Activated CD4-positive, alpha-beta T cell treated with anti-CD3 and anti-CD28 coated beads, Interleukin-2, Interleukin-4, amounts not matched to agents 100 ng/mL and 50 ng/mL, durations not matched to agents 16 hours and 8 hours (primary cell): ENCODE results near the gene BTBD9.
A peak's percentile ranks its signal among the peaks of the same experiment; 100 is the strongest.
"Not testable (repeated sequence)": the region's sequence is repeated elsewhere in the genome, so short reads cannot be mapped to it uniquely, and the experiment has no call there.

Source experiments
- DNase-seq: peaks from one replicate; pipeline ENCODE4 v3.0.0-alpha.2; 2020; ENCODE audit warnings: low spot score

The BTBD9 gene

DNA sequence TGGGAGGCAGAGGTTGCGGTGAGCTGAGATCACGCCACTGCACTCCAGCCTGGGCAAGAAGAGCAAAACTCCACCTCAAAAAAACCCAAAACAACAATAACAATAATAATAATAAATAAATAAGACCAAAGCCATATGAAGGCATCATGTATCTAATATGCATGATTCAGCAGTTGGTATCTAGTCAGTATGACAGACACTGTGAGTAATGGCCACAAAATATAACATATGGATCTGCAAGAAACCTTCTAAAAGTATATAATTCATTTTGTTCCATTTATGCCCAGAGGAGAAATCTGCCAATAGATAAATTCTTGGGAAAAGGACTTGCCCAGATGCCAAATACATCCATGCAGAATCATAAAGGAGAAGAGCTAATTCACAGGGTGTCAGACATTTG is 252.3 kb downstream of the BTBD9 start:
- no peak for DNase-seq

DNA sequence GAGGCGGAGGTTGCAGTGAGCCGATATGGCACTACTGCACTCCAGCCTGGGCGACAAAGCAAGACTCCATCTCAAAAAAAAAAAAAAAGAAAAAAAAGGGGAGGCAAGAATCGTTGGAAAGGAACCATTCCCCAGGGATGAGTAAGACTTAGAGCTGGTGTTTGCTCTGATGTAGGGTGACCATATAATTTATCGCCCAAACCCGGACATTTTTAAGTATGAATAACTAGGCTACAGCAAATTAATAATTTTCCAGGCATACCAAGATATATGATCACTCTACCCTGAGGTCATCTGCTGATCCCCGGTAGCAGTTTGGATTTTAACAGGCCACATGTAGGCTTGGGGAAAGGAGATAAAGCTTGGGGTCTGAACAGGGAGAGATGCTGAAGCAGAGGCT is 260.9 kb downstream of the BTBD9 start:
- DNase-seq = no peak

DNA sequence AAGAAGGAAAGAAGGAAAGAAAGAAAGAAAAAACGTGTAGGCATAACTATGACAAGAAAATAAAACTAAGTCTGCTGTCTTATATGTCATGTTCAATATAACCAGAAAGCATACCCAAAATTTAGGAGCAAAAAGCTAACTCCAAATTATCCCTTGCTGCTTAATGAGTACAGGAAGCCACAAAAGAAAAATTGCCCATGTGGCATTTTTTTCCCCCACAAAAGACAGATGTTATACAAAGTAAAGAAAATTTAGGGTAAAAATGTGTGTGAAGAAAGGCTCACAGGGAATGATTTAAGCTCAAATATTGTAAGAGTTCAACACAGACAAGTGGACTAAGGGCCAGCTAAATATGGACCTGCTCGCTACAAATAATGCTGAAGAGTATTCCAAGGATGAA is 263.8 kb downstream of the BTBD9 start:
- no peak for DNase-seq

- no peak for DNase-seq
Measured at GRCh38 chr6:38375341-38375740, 264.4 kb downstream of the BTBD9 start.

- no peak for DNase-seq
Measured at GRCh38 chr6:38371881-38372280, 267.8 kb downstream of the BTBD9 start.

DNA sequence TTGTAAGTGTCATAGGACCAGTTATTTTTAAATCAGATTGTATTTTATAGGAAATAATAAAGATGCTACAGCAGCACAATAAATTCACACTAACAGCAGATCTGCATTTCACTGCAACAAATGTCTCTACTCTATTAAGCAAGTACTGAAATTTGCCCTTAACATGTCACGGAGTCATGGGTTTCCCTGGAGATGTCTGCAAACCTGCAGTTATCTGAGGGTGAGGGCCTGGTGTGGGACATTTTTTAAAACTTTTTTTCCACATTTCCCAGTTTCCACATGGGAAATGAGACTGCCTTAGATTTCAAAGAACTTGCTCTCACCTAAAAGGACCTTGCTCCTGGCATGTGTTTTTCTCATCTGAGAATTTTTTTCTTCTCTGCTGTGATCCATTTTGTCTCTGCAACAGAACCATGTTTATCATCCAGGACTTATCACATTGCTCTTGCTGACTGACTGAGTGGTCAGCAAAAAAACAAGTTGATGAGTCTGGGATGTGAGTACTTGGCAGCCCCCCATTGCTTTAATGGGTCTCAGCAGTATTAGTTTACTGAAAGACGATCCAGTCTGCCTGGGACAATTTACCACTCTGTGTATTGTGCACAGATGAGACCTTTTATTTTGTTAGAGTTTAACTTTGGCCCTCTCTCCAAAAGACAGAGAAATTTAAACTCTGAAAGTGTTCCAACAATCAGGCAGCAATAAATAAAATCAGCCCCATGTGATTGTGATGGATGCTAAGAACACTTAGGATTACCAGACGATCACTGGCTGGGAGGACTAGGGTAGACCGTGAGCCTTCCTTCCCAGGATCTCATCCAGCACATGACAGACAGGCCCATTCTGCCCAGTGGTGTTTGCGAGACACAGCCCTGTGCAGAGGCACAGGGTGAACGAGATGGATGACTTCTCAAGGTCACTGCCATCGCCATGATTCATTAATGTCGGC is 268.8 kb downstream of the BTBD9 start:
- no peak for DNase-seq

DNA sequence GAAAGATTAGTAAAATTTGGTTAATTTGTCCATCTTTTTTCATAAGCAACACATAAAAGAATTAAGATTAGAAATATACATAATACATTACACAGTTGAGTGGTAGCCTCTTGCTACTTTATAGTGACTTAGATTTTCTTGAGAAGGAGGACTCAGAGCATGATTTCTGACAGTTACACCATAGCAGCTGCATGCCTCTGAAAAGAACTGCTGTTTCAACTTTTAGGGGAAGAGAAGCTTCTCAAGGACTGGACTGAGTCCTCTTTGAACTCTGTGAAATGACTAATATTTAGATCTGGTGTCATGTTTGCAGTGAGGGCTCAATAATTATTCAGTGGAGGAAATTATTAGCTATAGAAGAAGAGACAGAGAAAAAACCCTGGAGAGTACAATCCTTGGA is 272.5 kb downstream of the BTBD9 start:
- no peak for DNase-seq

DNA sequence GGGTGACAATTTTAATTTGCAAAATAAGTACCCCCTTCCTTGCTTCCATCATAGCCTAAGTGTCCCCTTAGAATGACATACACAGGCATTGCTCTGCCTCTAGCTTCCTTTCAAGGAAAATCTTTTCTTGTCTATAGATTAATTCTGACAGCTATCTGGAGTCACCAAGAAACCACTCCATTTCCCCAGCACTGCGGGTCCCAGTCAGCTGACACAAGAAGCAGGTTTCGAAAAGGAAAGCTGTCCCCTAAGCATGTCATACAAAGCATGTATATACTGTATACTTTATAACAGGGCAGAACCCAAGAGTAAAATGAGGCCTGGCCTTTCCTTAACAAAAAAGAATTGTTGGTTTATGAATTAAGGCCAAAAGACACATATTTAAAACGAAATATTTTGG is 273.5 kb downstream of the BTBD9 start:
- no peak for DNase-seq

DNA sequence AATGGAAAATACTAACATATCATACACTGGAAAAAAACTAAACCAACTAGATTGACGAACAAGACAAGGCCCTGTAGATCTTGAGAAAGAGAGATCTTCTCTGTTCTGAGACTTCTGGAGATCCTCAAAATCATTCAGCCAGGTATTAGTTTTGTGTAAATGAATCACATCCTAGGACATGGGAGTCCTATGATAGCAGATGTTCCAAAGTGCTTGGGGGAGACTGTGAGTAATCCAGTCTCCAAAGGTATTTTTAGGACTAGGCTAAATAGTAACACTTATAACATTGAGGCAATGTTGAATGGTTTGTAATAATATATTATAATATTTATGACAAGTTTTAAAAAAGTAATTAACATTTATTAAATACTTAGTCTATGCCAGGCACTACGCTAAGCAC is 275.0 kb downstream of the BTBD9 start:
- no peak for DNase-seq

GRCh38 chr6:38364127-38364526 is 275.6 kb downstream of the BTBD9 start:
- no peak for DNase-seq

DNA sequence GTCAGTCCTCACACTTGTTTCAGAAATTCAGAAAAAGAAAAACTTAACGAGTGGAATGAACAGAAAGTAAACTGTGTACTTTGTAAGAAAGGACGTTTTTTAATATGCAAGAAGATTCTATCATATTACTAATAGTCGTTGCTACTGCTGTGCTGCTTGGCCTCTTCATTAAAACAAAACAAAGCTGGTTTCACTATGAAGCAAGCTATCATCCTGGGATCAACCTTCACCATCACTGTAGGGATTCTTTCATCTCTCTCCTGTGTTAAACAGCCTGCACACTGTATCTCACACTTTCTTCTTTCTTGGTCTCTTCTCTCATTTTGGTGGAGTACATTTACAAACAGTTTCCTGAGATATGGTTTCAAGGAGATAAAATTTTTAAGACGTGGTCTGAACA is 284.2 kb downstream of the BTBD9 start:
- no peak for DNase-seq

GRCh38 chr6:38354905-38355304 is 284.8 kb downstream of the BTBD9 start:
- DNase-seq = peak; percentile 68

DNA sequence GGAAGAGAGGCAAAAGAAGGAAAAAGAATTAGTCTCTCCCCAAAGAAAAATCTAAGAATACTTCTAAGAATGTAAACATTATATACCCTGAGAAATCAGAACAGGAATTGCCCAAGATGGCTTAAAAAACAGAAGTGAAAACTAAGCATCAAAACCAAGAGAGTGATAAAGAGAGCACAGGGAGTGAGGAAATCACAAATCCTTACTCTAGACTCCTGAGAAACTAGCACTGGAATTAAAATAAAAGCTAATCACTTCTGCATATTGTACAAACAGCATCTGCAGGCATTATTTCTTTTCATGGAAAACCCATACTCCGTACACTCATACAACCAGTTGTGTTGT is 285.7 kb downstream of the BTBD9 start:
- no peak for DNase-seq

DNA sequence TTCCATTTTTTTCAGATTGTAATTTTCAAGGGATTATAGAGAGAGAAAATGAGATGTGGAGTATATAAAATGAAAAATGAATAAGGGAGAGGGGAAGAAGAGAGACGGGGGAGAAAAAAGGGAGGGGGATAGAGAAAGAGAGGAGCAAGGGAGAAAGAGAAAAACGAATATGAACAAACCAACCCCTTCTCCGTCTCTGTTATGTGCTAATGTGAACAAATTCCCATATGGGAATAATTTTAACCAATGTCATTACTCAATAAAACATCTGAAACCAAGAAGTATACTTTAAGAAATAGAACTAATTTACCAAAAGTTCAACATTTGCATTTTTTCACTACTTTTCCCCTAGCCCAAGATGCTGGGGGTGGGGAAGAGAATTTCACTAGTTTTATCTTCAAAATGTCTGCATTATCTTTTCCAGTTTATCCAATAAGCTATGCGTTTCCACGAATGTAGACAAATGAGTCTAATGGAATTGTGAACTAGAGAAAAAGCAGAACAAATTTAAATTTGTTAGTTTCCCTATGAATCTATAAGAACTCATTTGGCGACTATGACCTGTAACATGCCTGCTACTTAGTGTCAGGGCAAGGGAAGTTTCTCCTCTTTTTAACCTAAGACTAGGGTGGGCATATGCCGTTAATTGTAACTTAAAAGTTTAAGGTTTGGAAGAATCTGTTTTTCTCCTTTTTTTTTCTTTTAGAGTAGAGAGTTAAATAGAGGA is 286.3 kb downstream of the BTBD9 start:
- no peak for DNase-seq

GRCh38 chr6:38352636-38353035 is 287.1 kb downstream of the BTBD9 start:
- DNase-seq = no peak

DNA sequence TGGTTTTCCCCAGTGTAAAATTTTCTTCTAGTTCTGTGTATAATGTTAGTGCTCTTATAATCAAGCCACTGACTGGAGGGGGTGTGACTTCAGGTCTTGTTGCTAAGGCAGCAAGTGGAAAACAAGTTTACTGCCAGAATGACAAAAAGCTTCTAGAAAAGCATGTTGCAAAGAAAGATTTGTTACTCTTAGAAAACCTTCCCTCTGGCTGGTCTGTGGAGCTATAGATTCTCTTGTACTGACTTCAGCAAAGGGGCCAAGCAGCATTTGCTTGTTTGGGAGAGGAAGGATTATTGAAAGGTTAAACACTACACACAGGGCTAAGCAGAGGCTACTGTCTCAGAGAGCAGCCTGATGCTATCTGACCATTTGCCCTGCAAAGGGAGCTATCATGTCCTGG is 288.8 kb downstream of the BTBD9 start:
- DNase-seq = no peak

- no peak for DNase-seq
Measured at GRCh38 chr6:38350220-38350619, 289.5 kb downstream of the BTBD9 start.

- DNase-seq = no peak
Measured at GRCh38 chr6:38349795-38350194, 289.9 kb downstream of the BTBD9 start.

DNA sequence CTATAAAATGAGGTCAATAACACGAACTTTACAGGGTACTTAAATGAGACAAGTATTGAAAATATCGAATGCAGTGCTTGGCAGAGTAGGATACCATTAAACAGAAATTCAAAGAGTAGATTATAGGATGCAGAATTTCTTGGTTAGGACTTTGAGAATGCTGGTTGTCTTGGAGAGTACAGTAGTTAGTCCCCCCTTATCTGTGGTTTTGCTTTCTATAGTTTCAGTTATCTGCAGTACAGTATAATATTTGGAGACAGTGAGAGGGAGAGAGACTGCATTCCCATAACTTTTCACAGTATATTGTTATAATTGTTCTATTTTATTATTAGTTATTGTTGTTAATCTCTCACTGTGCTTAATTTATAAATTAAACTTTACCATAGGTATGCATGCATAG is 290.5 kb downstream of the BTBD9 start:
- DNase-seq = no peak

- DNase-seq = no peak
Measured at GRCh38 chr6:38348371-38348770, 291.4 kb downstream of the BTBD9 start.

DNA sequence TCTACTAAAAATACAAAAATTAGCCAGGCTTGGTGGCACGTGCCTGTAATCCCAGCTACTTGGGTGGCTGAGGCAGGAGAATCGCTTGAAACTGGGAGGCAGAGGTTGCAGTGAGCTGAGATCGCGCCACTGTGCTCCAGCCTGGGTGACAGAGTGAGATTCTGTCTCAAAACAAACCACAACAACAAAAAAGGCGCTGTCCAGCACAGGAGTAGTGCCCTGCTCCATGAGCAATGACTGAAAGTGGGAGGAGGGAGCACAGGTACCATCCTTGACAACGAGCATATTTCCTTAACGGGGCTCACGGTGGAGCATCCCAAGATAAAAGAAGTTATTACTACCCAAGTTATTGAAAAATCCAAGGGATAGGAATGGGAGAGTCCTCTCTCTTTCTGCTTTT is 291.9 kb downstream of the BTBD9 start:
- DNase-seq = not testable (repeated sequence)

DNA sequence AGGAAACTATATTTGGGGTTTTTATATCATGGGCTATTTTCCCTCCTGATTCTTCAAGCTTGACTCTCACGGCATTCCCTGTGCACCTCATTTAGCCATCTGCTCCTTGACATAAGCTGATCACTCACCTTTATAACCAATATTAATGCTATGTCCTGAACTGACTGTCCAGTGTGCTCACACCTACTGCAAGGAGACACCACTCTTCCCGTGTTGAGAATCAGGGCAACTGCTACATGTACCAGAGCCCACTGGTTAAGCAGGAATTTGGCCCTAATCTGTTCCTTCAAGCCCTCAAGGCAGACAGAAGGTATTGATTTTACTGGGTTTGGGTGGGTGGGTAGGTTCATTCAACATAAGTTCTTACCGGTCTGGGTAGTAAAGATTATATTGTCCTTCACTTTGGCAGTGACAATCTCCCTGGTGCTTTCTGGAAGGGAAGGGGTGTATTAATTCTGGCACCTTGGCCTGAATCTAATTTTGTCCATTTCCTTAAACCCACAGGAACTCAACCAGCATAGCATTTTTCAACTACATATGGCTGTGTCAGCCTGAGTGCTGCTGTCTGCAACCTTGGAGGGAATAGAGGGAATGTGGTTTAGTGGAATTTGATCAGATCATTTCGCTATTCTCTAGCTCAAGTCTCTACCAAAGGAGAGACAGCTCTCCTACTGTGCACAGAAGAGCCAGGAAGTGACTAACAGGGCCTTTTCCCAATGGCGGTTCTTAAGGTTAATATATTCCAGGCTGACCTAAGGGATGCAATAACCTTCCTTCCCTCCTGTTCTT is 293.2 kb downstream of the BTBD9 start:
- no peak for DNase-seq

- DNase-seq = no peak
Measured at GRCh38 chr6:38345586-38345985, 294.1 kb downstream of the BTBD9 start.
